ENCODE results near the gene TADA2B. TPM values are rescaled to one million over a fixed set of nuclear protein-coding genes. Genes with fewer than 3 reads are reported as not detected.

The TADA2B gene
- total RNA-seq, 1 donor, result 16.0 TPM

GRCh38 chr4:7031558-7032449 is 11.4 kb upstream of the TADA2B start:
- DNase-seq (ENCODE audit: low read depth), result no peak
- TF ChIP-seq CTCF (IDR thresholded peaks at IDR 0.05; ENCODE audit: insufficient read depth, low read depth, low read length), result no peak
- H3K4me3 ChIP-seq (ENCODE audit: low read depth, low read length), result no peak overlapping the region

- no peak overlapping the region for H3K4me3 ChIP-seq (ENCODE audit: low read depth, low read length)
- no peak for DNase-seq (ENCODE audit: low read depth)
- no peak for TF ChIP-seq CTCF (IDR thresholded peaks at IDR 0.05; ENCODE audit: insufficient read depth, low read depth, low read length)
These were observed 10.6 kb upstream of the TADA2B start for GRCh38 chr4:7032596-7032995.

GRCh38 chr4:7034262-7035081 is 8.7 kb upstream of the TADA2B start:
- DNase-seq (ENCODE audit: low read depth), result no peak
- TF ChIP-seq CTCF (IDR thresholded peaks at IDR 0.05; ENCODE audit: insufficient read depth, low read depth, low read length), result no peak
- no peak overlapping the region for H3K4me3 ChIP-seq (ENCODE audit: low read depth, low read length)

- DNase-seq (ENCODE audit: low read depth), result no peak
- no peak for TF ChIP-seq CTCF (IDR thresholded peaks at IDR 0.05; ENCODE audit: insufficient read depth, low read depth, low read length)
These were observed 5.7 kb upstream of the TADA2B start for GRCh38 chr4:7037425-7037824.

GRCh38 chr4:7040765-7041164 is 2.4 kb upstream of the TADA2B start:
- H3K4me3 ChIP-seq (ENCODE audit: low read depth, low read length), result no peak overlapping the region
- no peak for DNase-seq (ENCODE audit: low read depth)
- no peak for TF ChIP-seq CTCF (IDR thresholded peaks at IDR 0.05; ENCODE audit: insufficient read depth, low read depth, low read length)

More at GRCh38 chr4:7037425-7037824, 5.7 kb upstream of the TADA2B start:
- H3K4me3 ChIP-seq (ENCODE audit: low read depth, low read length), result no peak overlapping the region

- H3K4me3 ChIP-seq (ENCODE audit: low read depth, low read length), result no peak overlapping the region
- no peak for DNase-seq (ENCODE audit: low read depth)
- TF ChIP-seq CTCF (IDR thresholded peaks at IDR 0.05; ENCODE audit: insufficient read depth, low read depth, low read length), result no peak
These were observed 1.9 kb upstream of the TADA2B start for GRCh38 chr4:7041246-7041645.
